Thyroid gland (tissue), 4 donors: ENCODE results near the gene PTAFR.

ENCODE experiments used
- CTCF ChIP-seq, 6 experiments: fragments of 200-600 bp in 3 of 6; fragments of 450-650 bp in 3 of 6; sonication (generic) in 3 of 6; IDR thresholded peaks; one replicate each; pipeline ENCODE4 v1.5.1; 2016 to 2019; ENCODE audit warnings: antibody characterized with exemption in 6 of 6, mild to moderate bottlenecking in 2 of 6, inconsistent platforms in 1 of 6, moderate library complexity in 1 of 6
- POLR2A ChIP-seq, 2 donors: fragments of 450-650 bp; IDR thresholded peaks; one replicate each; pipeline ENCODE4 v1.6.1; 2017; ENCODE audit warnings: antibody characterized with exemption in 2 of 2, mild to moderate bottlenecking in 2 of 2, moderate library complexity in 1 of 2

GRCh38 chr1:28111157-28111556 is 65.3 kb downstream of the PTAFR start:
- TF ChIP-seq CTCF (IDR thresholded peaks at IDR 0.05) (no peak), POLR2A (IDR thresholded peaks at IDR 0.05) (no peak)
